NB4 (cell line): ENCODE data around the gene FUT3.

Experiments used
- MYC ChIP-seq: IDR thresholded peaks from 2 replicates; pipeline ENCODE4 v1.6.1; 2011; ENCODE audit warnings: low read depth, low read length
- POLR2A ChIP-seq: IDR thresholded peaks from 2 replicates; pipeline ENCODE4 v1.6.1; 2011; ENCODE audit warnings: mild to moderate bottlenecking; ENCODE audit not compliant: insufficient read length; ENCODE audit errors: extremely low read depth
- TF ChIP-seq, protein P1 (sequence below): IDR thresholded peaks from one replicate; pipeline ENCODE4 v1.5.1; 2012; ENCODE audit warnings: low read depth, low read length
- TF ChIP-seq, protein P2 (sequence below): IDR thresholded peaks from 2 replicates; pipeline ENCODE4 v1.6.1; 2011; ENCODE audit warnings: low read depth, low read length

DNA sequence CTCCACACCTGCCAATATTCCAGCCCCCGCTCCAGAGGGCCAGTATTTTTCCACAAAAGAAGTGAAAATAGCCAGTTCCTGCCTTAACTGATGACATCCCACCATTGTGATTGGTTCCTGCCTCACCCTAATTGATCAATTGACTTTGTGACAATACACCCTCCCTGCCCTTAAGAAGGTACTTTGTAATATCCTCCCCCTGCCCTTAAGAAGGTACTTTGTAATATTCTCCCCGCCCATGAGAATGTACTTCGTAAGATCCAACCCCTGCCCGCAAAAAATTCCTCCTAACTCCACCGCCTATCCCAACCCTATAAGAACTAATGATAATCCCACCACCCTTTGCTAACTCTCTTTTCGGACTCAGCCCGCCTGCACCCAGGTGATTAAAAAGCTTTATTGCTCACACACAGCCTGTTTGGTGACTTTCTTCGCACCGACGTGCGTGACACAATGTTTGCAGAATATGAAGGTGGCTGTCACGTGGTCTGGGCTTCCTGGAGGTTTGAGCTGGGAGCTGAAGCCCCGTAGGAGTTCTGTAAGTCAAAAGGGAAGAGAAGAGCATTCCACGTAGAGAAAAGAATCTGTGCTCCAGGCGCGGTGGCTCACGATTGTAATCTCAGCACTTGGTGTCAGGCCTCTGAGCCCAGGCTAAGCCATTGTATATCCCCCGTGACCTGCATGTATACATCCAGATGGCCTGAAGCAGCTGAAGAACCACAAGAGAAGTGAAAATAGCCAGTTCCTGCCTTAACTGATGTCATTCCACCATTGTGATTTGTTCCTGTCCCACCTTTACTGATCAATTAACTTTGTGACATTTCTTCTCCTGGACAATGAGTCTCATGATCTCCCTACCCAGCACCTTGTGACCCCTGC lies 6.2 kb upstream of the FUT3 start:
- TF ChIP-seq, protein P1, sequence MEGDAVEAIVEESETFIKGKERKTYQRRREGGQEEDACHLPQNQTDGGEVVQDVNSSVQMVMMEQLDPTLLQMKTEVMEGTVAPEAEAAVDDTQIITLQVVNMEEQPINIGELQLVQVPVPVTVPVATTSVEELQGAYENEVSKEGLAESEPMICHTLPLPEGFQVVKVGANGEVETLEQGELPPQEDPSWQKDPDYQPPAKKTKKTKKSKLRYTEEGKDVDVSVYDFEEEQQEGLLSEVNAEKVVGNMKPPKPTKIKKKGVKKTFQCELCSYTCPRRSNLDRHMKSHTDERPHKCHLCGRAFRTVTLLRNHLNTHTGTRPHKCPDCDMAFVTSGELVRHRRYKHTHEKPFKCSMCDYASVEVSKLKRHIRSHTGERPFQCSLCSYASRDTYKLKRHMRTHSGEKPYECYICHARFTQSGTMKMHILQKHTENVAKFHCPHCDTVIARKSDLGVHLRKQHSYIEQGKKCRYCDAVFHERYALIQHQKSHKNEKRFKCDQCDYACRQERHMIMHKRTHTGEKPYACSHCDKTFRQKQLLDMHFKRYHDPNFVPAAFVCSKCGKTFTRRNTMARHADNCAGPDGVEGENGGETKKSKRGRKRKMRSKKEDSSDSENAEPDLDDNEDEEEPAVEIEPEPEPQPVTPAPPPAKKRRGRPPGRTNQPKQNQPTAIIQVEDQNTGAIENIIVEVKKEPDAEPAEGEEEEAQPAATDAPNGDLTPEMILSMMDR: no peak
- TF ChIP-seq POLR2A: no peak
- no peak for TF ChIP-seq MYC
- TF ChIP-seq, protein P2, sequence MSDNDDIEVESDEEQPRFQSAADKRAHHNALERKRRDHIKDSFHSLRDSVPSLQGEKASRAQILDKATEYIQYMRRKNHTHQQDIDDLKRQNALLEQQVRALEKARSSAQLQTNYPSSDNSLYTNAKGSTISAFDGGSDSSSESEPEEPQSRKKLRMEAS: no peak
